ENCODE data around the gene MYO3B. TPM values are rescaled to one million over a fixed set of nuclear protein-coding genes. Genes with fewer than 3 reads are reported as not detected.

MYO3B gene
- polyA plus RNA-seq, 1 experiment: 0.10 TPM

GRCh38 chr2:170641961-170642360 lies 464.0 kb downstream of the MYO3B start:
- no peak for DNase-seq (ENCODE audit: low read depth, low spot score)
- CTCF ChIA-PET: interaction anchor here (1.1 kb wide), 1 partner anchor 233 kb away, joined by 4 read pairs; no protein-coding TSS in a partner anchor
- no peak for TF ChIP-seq CTCF (IDR thresholded peaks at IDR 0.05; ENCODE audit: low read depth, low read length)
- POLR2A ChIA-PET: no interaction called here
- Histone ChIP-seq H3K27me3 (ENCODE audit: control insufficient read depth, insufficient read depth, low read length) (no peaks in the 10 kb centered on the region), H3K4me3 (ENCODE audit: low read depth, low read length) (no peak overlapping the region), H3K27ac (ENCODE audit: low read depth, low read length) (no peak overlapping the region), H3K9me3 (ENCODE audit: control insufficient read depth, insufficient read depth, low read length) (no peaks in the 10 kb centered on the region)

GRCh38 chr2:170643346-170643745 lies 465.4 kb downstream of the MYO3B start:
- ChIA-PET CTCF (no interaction called here), POLR2A (no interaction called here)
- DNase-seq (ENCODE audit: low read depth, low spot score): no peak
- Histone ChIP-seq H3K27me3 (ENCODE audit: control insufficient read depth, insufficient read depth, low read length) (no peaks in the 10 kb centered on the region), H3K27ac (ENCODE audit: low read depth, low read length) (no peak overlapping the region), H3K9me3 (ENCODE audit: control insufficient read depth, insufficient read depth, low read length) (no peaks in the 10 kb centered on the region), H3K4me3 (ENCODE audit: low read depth, low read length) (no peak overlapping the region)
- TF ChIP-seq CTCF (IDR thresholded peaks at IDR 0.05; ENCODE audit: low read depth, low read length): no peak

GRCh38 chr2:170647741-170648436 lies 469.9 kb downstream of the MYO3B start:
- CTCF ChIA-PET: no interaction called here
- Histone ChIP-seq H3K27me3 (ENCODE audit: control insufficient read depth, insufficient read depth, low read length) (no peaks in the 10 kb centered on the region), H3K27ac (ENCODE audit: low read depth, low read length) (no peak overlapping the region), H3K9me3 (ENCODE audit: control insufficient read depth, insufficient read depth, low read length) (no peaks in the 10 kb centered on the region), H3K4me3 (ENCODE audit: low read depth, low read length) (no peak overlapping the region)
- no peak for TF ChIP-seq CTCF (IDR thresholded peaks at IDR 0.05; ENCODE audit: low read depth, low read length)
- POLR2A ChIA-PET: no interaction called here
- no peak for DNase-seq (ENCODE audit: low read depth, low spot score)

GRCh38 chr2:170651624-170652325 lies 473.8 kb downstream of the MYO3B start:
- POLR2A ChIA-PET: no interaction called here
- no peak for TF ChIP-seq CTCF (IDR thresholded peaks at IDR 0.05; ENCODE audit: low read depth, low read length)
- Histone ChIP-seq H3K9me3 (ENCODE audit: control insufficient read depth, insufficient read depth, low read length) (no peaks in the 10 kb centered on the region), H3K27me3 (ENCODE audit: control insufficient read depth, insufficient read depth, low read length) (no peaks in the 10 kb centered on the region), H3K4me3 (ENCODE audit: low read depth, low read length) (no peak overlapping the region), H3K27ac (ENCODE audit: low read depth, low read length) (no peak overlapping the region)
- CTCF ChIA-PET: no interaction called here
- no peak for DNase-seq (ENCODE audit: low read depth, low spot score)

- ChIA-PET POLR2A (no interaction called here), CTCF (no interaction called here)
- no peak overlapping the region for H3K4me3 ChIP-seq (ENCODE audit: low read depth, low read length)
- no peaks in the 10 kb centered on the region for H3K27me3 ChIP-seq (ENCODE audit: control insufficient read depth, insufficient read depth, low read length)
- no peak for TF ChIP-seq CTCF (IDR thresholded peaks at IDR 0.05; ENCODE audit: low read depth, low read length)
- no peak for DNase-seq (ENCODE audit: low read depth, low spot score)
- no peaks in the 10 kb centered on the region for H3K9me3 ChIP-seq (ENCODE audit: control insufficient read depth, insufficient read depth, low read length)
- no peak overlapping the region for H3K27ac ChIP-seq (ENCODE audit: low read depth, low read length)
These were observed 474.9 kb downstream of the MYO3B start for GRCh38 chr2:170652637-170653417.
